ENCODE measurements around the gene LY6G5B. TPM values are rescaled to one million over a fixed set of nuclear protein-coding genes. Genes with fewer than 3 reads are reported as not detected.

LY6G5B gene
- total and polyA plus RNA-seq, 2 donors from 2014 or later = 2.5 to 15.1 TPM

DNA sequence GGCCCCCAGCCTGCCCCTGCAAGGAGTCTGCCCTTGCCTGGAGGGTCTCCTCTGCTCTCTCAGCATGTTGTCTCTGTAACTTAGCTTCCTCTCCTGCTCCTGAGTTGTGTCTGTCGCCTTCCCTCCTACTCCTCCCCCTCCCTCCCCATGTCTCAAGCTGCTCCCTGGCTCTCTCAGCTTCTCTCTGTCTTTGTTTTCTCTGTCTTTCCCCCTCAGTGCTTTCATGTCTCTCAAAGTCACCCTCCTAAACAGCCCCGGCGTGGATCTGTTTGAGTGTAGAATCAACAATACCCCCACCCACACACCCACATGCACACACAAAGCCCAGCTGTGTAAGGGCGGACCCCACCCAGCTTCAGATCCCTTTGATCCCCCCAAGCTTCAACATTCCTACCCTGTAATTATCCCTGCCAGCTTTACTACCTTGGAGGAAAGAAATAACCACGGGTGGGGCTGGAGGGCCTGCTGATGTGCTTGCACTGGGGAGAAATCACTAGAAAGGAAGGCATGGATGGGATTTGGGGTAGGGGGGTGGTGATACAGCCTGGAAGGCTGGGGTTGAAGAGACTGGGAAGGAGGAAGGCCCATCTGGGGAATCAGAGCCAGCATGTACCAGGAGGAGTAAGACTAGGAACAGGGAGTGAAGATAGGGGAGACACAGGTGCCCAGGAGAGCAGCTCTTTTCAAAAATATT, 44.4 kb downstream of the LY6G5B start:
- TF ChIP-seq, protein P1, sequence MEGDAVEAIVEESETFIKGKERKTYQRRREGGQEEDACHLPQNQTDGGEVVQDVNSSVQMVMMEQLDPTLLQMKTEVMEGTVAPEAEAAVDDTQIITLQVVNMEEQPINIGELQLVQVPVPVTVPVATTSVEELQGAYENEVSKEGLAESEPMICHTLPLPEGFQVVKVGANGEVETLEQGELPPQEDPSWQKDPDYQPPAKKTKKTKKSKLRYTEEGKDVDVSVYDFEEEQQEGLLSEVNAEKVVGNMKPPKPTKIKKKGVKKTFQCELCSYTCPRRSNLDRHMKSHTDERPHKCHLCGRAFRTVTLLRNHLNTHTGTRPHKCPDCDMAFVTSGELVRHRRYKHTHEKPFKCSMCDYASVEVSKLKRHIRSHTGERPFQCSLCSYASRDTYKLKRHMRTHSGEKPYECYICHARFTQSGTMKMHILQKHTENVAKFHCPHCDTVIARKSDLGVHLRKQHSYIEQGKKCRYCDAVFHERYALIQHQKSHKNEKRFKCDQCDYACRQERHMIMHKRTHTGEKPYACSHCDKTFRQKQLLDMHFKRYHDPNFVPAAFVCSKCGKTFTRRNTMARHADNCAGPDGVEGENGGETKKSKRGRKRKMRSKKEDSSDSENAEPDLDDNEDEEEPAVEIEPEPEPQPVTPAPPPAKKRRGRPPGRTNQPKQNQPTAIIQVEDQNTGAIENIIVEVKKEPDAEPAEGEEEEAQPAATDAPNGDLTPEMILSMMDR (IDR thresholded peaks at IDR 0.05; ENCODE audit: borderline replicate concordance, extremely low read depth, insufficient read depth) = no peak
- Histone ChIP-seq H3K9ac (ENCODE audit: low read length in 3 of 3) (no peak overlapping the region), H3K36me3 (ENCODE audit: control insufficient read depth in 2 of 3, insufficient read depth in 3 of 3, low read length in 3 of 3) (no peaks in the 10 kb centered on the region), H3K4me1 (ENCODE audit: control insufficient read depth in 2 of 3, insufficient read depth in 2 of 3, low read depth in 1 of 3, low read length in 3 of 3) (no peaks in the 10 kb centered on the region), H3K27me3 (ENCODE audit: control insufficient read depth, insufficient read depth, low read length) (no peaks in the 10 kb centered on the region), H3K4me3 (ENCODE audit: low read length in 3 of 3) (no peak overlapping the region), H3K9me3 (ENCODE audit: control insufficient read depth in 2 of 3, insufficient read depth in 1 of 3, low read length in 3 of 3) (no peaks in the 10 kb centered on the region), H3K27ac (ENCODE audit: low read depth in 2 of 2, low read length in 2 of 2) (no peak overlapping the region)
- intact Hi-C loops (cut with DNase I) = no loop called here
- no peak for FAIRE-seq
- peak in 3 of 5 donors; percentile 67 to 80 (median 77) for DNase-seq

DNA sequence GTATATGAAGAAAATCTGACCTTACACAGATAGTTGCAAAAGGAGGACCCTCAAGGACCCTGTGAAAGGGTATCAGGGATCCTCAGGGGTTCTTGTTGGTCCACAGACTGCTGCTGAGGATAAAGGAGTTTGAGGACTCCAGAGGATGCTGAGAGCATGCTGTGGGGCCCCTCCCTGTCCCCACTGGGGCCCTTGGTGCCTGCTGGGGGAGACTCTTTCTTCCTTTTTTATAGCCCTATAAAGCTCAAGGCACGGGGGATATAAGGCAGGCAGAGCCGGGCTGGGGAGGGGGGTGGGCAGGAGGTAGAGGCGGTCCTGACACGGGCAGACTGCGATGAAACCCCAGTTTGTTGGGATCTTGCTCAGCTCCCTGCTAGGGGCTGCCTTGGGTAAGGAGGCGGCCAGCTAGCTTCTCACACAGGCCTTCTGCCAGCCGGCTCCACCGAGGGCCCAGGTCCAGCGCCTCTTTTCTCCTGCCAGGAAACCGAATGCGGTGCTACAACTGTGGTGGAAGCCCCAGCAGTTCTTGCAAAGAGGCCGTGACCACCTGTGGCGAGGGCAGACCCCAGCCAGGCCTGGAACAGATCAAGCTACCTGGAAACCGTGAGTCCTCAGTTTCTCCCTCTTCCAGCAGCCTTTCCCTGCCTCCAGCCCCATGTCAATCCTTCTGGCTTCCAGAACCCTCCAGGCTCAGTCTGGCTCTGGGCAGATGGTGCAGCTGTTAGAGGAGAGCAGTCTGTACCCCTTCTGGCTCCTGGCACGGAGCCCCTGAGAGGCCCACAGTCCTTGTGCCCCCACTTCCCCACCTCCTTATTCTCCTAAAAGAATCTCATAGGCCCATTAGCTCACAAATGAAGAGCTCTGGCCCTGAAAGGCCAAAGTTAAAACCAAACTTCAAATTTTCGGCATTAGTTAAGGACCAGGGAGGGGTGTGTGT, 45.5 kb downstream of the LY6G5B start, which contains the start of gene LY6G6D:
LY6G6D (plus strand) TSS at position 327 of the 937 bp plus-strand sequence; CDS start at position 335, 8 bp downstream.
- Histone ChIP-seq H3K9me3 (ENCODE audit: control insufficient read depth in 2 of 3, insufficient read depth in 1 of 3, low read length in 3 of 3) (no peaks in the 10 kb centered on the region), H3K27ac (ENCODE audit: low read depth in 2 of 2, low read length in 2 of 2) (no peak within 1 kb of the TSS), H3K9ac (ENCODE audit: low read length in 3 of 3) (no peak within 1 kb of the TSS), H3K27me3 (ENCODE audit: control insufficient read depth, insufficient read depth, low read length) (no peaks in the 10 kb centered on the region), H3K4me3 (ENCODE audit: low read length in 3 of 3) (no peak within 1 kb of the TSS), H3K4me1 (ENCODE audit: control insufficient read depth in 2 of 3, insufficient read depth in 2 of 3, low read depth in 1 of 3, low read length in 3 of 3) (no peaks in the 10 kb centered on the region), H3K36me3 (ENCODE audit: control insufficient read depth in 2 of 3, insufficient read depth in 3 of 3, low read length in 3 of 3) (no peaks in the 10 kb centered on the region)
- TF ChIP-seq, protein P1 (IDR thresholded peaks at IDR 0.05; ENCODE audit: borderline replicate concordance, extremely low read depth, insufficient read depth) = no peak
- DNase-seq = no peak
- intact Hi-C loops (cut with DNase I) = no loop called here
- FAIRE-seq = no peak

DNA sequence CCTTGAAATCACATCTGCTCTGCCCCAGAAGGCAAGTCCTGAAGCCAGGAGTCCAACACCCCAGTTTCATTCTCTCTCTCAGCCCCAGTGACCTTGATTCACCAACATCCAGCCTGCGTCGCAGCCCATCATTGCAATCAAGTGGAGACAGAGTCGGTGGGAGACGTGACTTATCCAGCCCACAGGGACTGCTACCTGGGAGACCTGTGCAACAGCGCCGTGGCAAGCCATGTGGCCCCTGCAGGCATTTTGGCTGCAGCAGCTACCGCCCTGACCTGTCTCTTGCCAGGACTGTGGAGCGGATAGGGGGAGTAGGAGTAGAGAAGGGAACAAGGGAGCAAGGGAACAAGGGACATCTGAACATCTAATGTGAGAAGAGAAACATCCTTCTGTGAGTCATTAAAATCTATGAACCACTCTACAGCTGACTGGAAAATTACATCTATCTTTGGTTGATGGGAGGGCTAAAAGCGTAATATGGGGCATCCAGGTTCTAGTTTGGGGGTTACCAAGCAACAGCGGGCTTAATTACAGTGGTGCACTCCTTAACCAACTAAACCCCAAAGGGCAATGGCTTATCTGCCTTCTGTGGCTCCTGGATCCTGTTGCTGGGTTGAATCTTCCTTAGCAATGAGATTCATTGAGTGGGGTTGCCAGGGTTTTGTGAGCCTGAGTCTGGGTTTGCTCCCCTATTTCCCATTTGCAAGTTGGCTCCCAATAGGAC, 47.9 kb downstream of the LY6G5B start:
- DNase-seq (peak in 2 of 5 donors; percentile 43 to 47), FAIRE-seq (no peak)
- Histone ChIP-seq H3K27ac (ENCODE audit: low read depth in 2 of 2, low read length in 2 of 2) (no peak overlapping the region), H3K36me3 (ENCODE audit: control insufficient read depth in 2 of 3, insufficient read depth in 3 of 3, low read length in 3 of 3) (no peaks in the 10 kb centered on the region), H3K4me3 (ENCODE audit: low read length in 3 of 3) (no peak overlapping the region), H3K9ac (ENCODE audit: low read length in 3 of 3) (no peak overlapping the region), H3K4me1 (ENCODE audit: control insufficient read depth in 2 of 3, insufficient read depth in 2 of 3, low read depth in 1 of 3, low read length in 3 of 3) (no peaks in the 10 kb centered on the region), H3K27me3 (ENCODE audit: control insufficient read depth, insufficient read depth, low read length) (no peaks in the 10 kb centered on the region), H3K9me3 (ENCODE audit: control insufficient read depth in 2 of 3, insufficient read depth in 1 of 3, low read length in 3 of 3) (no peaks in the 10 kb centered on the region)
- intact Hi-C loops (cut with DNase I) = no loop called here
- TF ChIP-seq, protein P1 (IDR thresholded peaks at IDR 0.05; ENCODE audit: borderline replicate concordance, extremely low read depth, insufficient read depth) = no peak
